Panc1 (cell line): ENCODE results near the gene PLXNA2. TPM values are rescaled to one million over a fixed set of nuclear protein-coding genes. Genes with fewer than 3 reads are reported as not detected.

Experiments used
- ATAC-seq: fragments of 200-7000 bp; cut with Tn5 transposase; 2 replicates; pipeline ENCODE4 v1.9.1; 2020; ENCODE audit warnings: mild to moderate bottlenecking, moderate library complexity
- BruUV-seq: library from RNA; stranded (reverse); fragments of 400-500 nt; replicated peaks from 2 replicates; lab custom pipeline; 2021; lab: Mats Ljungman, UMichigan
- CTCF ChIA-PET: fragments of 300-600 bp; sonication (Branson Sonifier 250); formaldehyde crosslinking; loops from one replicate; lab custom pipeline; 2022; ENCODE audit warnings: antibody characterized with exemption; lab: Charles Lee
- POLR2A ChIA-PET: fragments of 300-600 bp; sonication (Branson Sonifier 250); formaldehyde crosslinking; loops from one replicate; lab custom pipeline; 2022; ENCODE audit warnings: antibody characterized with exemption; lab: Charles Lee
- DNase-seq: peaks from one replicate; pipeline ENCODE4 v3.0.0-alpha.2; 2010; ENCODE audit warnings: low read depth, low spot score
- H3K27ac ChIP-seq: 2 replicates; pipeline ENCODE4 v1.5.1; 2011; ENCODE audit warnings: mild to moderate bottlenecking, low read length, inconsistent platforms
- H3K27me3 ChIP-seq: fragments of 200-500 bp; sonication (Bioruptor generic); 2 replicates; pipeline ENCODE4 v1.6.0; 2014; ENCODE audit warnings: low read length, inconsistent platforms; ENCODE audit not compliant: control insufficient read depth, insufficient read depth
- H3K36me3 ChIP-seq: fragments of 200-500 bp; sonication (Bioruptor generic); 2 replicates; pipeline ENCODE4 v1.5.1; 2014; ENCODE audit warnings: inconsistent platforms, mild to moderate bottlenecking, low read length, moderate library complexity; ENCODE audit not compliant: control insufficient read depth, insufficient read depth
- H3K4me1 ChIP-seq: 2 replicates; pipeline ENCODE4 v1.5.1; 2011; ENCODE audit warnings: inconsistent platforms, mild to moderate bottlenecking, low read length, moderate library complexity; ENCODE audit not compliant: control insufficient read depth, insufficient read depth
- H3K4me3 ChIP-seq, 2 experiments: 2 replicates each; pipeline ENCODE4 v1.5.1; 2011 to 2012; ENCODE audit warnings: low read depth in 2 of 2, low read length in 2 of 2, mild to moderate bottlenecking in 2 of 2, inconsistent platforms in 1 of 2, moderate library complexity in 1 of 2
- H3K9me3 ChIP-seq: fragments of 200-500 bp; sonication (Bioruptor generic); 2 replicates; pipeline ENCODE4 v1.5.1; 2014; ENCODE audit warnings: low read depth, mild to moderate bottlenecking, inconsistent platforms, low read length, moderate library complexity; ENCODE audit not compliant: control insufficient read depth, insufficient read depth
- CTCF ChIP-seq: fragments of 450-650 bp; IDR thresholded peaks from 2 replicates; pipeline ENCODE4 v1.5.1; 2017; ENCODE audit warnings: mild to moderate bottlenecking
- POLR2AphosphoS5 ChIP-seq: IDR thresholded peaks from 2 replicates; pipeline ENCODE4 v1.6.1; 2012; ENCODE audit warnings: mild to moderate bottlenecking, low read depth, low read length, moderate library complexity
- REST ChIP-seq, 2 experiments: IDR thresholded peaks; 2 replicates each; pipeline ENCODE4 v1.6.1; 2011 to 2012; ENCODE audit warnings: low read depth in 2 of 2, control low read depth in 1 of 2, low read length in 1 of 2, mild to moderate bottlenecking in 1 of 2, moderate library complexity in 1 of 2; ENCODE audit not compliant: insufficient read depth in 1 of 2
- SIN3A ChIP-seq: IDR thresholded peaks from 2 replicates; pipeline ENCODE4 v1.6.1; 2012; ENCODE audit warnings: low read depth, mild to moderate bottlenecking, low read length, moderate library complexity, borderline replicate concordance; ENCODE audit not compliant: insufficient read depth
- TCF7L2 ChIP-seq: IDR thresholded peaks from 2 replicates; pipeline ENCODE4 v1.6.1; 2011; ENCODE audit warnings: mild to moderate bottlenecking, low read depth, low read length, inconsistent platforms
- in situ Hi-C: cut with HindIII; loops from 2 replicates; pipeline ENCODE4 v1.10.0; 2016; ENCODE audit warnings: low sequenced_read_pairs, low pct_unique_long_range_greater_than_20kb
- intact Hi-C: fragments of 100-400 bp; cut with micrococcal nuclease; formaldehyde crosslinking; loops from one replicate; pipeline ENCODE4 v1.10.0; 2022; ENCODE audit not compliant: unreplicated experiment
- total RNA-seq: library from RNA; stranded (reverse); gene quantifications from one replicate; pipeline ENCODE4 v1.2.1, GENCODE V29; 2021; ENCODE audit not compliant: unreplicated experiment

PLXNA2 gene
- total RNA-seq, 1 experiment from 2014 or later, result 0.98 TPM

- Histone ChIP-seq H3K36me3 (no peaks in the 10 kb centered on the region), H3K27ac (no peak overlapping the region), H3K27me3 (no peaks in the 10 kb centered on the region), H3K9me3 (no peaks in the 10 kb centered on the region), H3K4me3 (no peak overlapping the region), H3K4me1 (no peaks in the 10 kb centered on the region)
- ChIA-PET CTCF (no interaction called here), POLR2A (no interaction called here)
- TF ChIP-seq SIN3A (no peak), CTCF (no peak), POLR2AphosphoS5 (no peak), REST (IDR thresholded peaks at IDR 0.05; ENCODE audit: insufficient read depth in 1 of 2, low read depth in 2 of 2, low read length in 1 of 2) (no peak), TCF7L2 (no peak)
- in situ Hi-C loops, result no loop called here
- DNase-seq, result no peak
- BruUV-seq, result no TSS peak
- ATAC-seq, result no peak
- intact Hi-C loops, result no loop called here
Observed at GRCh38 chr1:208189716-208190115, 54.5 kb downstream of the PLXNA2 start.

- in situ Hi-C loops (no loop called here), intact Hi-C loops (no loop called here)
- ATAC-seq (no peak), DNase-seq (no peak)
- TF ChIP-seq TCF7L2 (no peak), POLR2AphosphoS5 (no peak), SIN3A (no peak), REST (IDR thresholded peaks at IDR 0.05; ENCODE audit: insufficient read depth in 1 of 2, low read depth in 2 of 2, low read length in 1 of 2) (no peak), CTCF (no peak)
- ChIA-PET POLR2A (interaction anchor here (0.5 kb wide), 1 partner anchor 1143 kb away, joined by 3 read pairs; no protein-coding TSS in a partner anchor), CTCF (interaction anchor here (0.6 kb wide), 1 partner anchor 56 kb away, joined by 6 read pairs; no protein-coding TSS in a partner anchor)
- Histone ChIP-seq H3K9me3 (no peaks in the 10 kb centered on the region), H3K4me1 (no peaks in the 10 kb centered on the region), H3K36me3 (no peaks in the 10 kb centered on the region), H3K27ac (no peak overlapping the region), H3K27me3 (no peaks in the 10 kb centered on the region), H3K4me3 (no peak overlapping the region)
- BruUV-seq, result no TSS peak
Observed at GRCh38 chr1:208189183-208189582, 55.0 kb downstream of the PLXNA2 start.
